Testis (tissue), 3 donors: ENCODE results near the gene DNASE1L1. TPM values are rescaled to one million over a fixed set of nuclear protein-coding genes. Genes with fewer than 3 reads are reported as not detected.

ENCODE experiments used
- DNase-seq: peaks from one replicate; pipeline ENCODE4 v3.0.0-alpha.2; 2019
- H3K27ac ChIP-seq, 2 donors: fragments of 200-600 bp; sonication (generic); one replicate each; pipeline ENCODE4 v1.5.1; 2019
- H3K27me3 ChIP-seq: fragments of 200-600 bp; sonication (generic); one replicate; pipeline ENCODE4 v1.5.1; 2019
- H3K36me3 ChIP-seq: fragments of 200-600 bp; sonication (generic); one replicate; pipeline ENCODE4 v1.5.1; 2017; ENCODE audit warnings: low read depth; ENCODE audit errors: missing control alignments
- H3K4me1 ChIP-seq: fragments of 200-600 bp; sonication (generic); one replicate; pipeline ENCODE4 v1.5.1; 2019
- H3K4me3 ChIP-seq, 2 donors: fragments of 200-600 bp; sonication (generic); one replicate each; pipeline ENCODE4 v1.5.1; 2017 to 2019
- H3K9me3 ChIP-seq: fragments of 200-600 bp; sonication (generic); one replicate; pipeline ENCODE4 v1.5.1; 2017
- CTCF ChIP-seq, 3 experiments: fragments of 450-650 bp in 2 of 3; fragments of 200-600 bp in 1 of 3; sonication (generic) in 1 of 3; IDR thresholded peaks; one replicate each; pipeline ENCODE4 v1.5.1; 2016 to 2019; ENCODE audit warnings: antibody characterized with exemption in 3 of 3, mild to moderate bottlenecking in 2 of 3, moderate library complexity in 1 of 3
- POLR2A ChIP-seq: fragments of 450-650 bp; IDR thresholded peaks from one replicate; pipeline ENCODE4 v1.6.1; 2017; ENCODE audit warnings: antibody characterized with exemption, mild to moderate bottlenecking, moderate library complexity
- WGBS, 2 donors: methylation state at CpG; one replicate each; pipeline ENCODE4 v1.1.5; 2018; 5-methylcytosine and 5-hydroxymethylcytosine counted together
- intact Hi-C: fragments of 100-400 bp; cut with DNase I; formaldehyde crosslinking; loops from one replicate; pipeline ENCODE4 v1.15.1; 2023; ENCODE audit warnings: low total_unique reads
- polyA plus RNA-seq: library from polyadenylated mRNA; stranded (reverse); fragments of 350-450 nt; fragmentation: Illumina TruSeq; extraction: RNeasy Lipid Tissue Mini Kit (QIAGEN cat#74804); gene quantifications from one replicate; pipeline ENCODE4 v1.2.3, GENCODE V29; 2014; ENCODE audit warnings: low read depth, low replicate concordance; ENCODE audit not compliant: insufficient read depth
- total RNA-seq, 2 donors: library from RNA; depleted of rRNA; stranded (reverse); fragments of >200 nt; gene quantifications; one replicate each; pipeline ENCODE4 v1.2.3, GENCODE V29; 2016

DNASE1L1 gene
- total and polyA plus RNA-seq, 3 donors from 2014 or later, result 18.5 to 42.2 (median 36.5) TPM

GRCh38 chrX:154436983-154437752 lies 28.1 kb upstream of the DNASE1L1 start, which contains the start of gene GDI1:
Gene GDI1, plus strand, starts transcription at chrX:154437154. Its CDS starts 101 bp downstream, at chrX:154437255.
- 0% methylated on average over 2 to 15 of the region's 93 CpGs for WGBS, 2 donors
- H3K36me3 ChIP-seq, result no peaks in the 10 kb centered on the region
- intact Hi-C loops, result no loop called here

GRCh38 chrX:154436374-154436982 lies 27.4 kb upstream of the DNASE1L1 start:
- Histone ChIP-seq H3K36me3 (no peaks in the 10 kb centered on the region), H3K4me3 (peak overlapping the region in 1 of 2 donors; percentile 61), H3K27me3 (no peaks in the 10 kb centered on the region), H3K9me3 (no peaks in the 10 kb centered on the region), H3K4me1 (no peaks in the 10 kb centered on the region), H3K27ac (peak overlapping the region; percentile 59 to 88)
- 1% methylated on average over 14 of the region's 78 CpGs; no CpG with 5 or more reads in 1 of the 2 donors for WGBS, 2 donors
- no peak for TF ChIP-seq CTCF (IDR thresholded peaks at IDR 0.05)
- TF ChIP-seq POLR2A, result no peak
- DNase-seq, result no peak
- intact Hi-C loops, result no loop called here

More at GRCh38 chrX:154436983-154437752, 28.1 kb upstream of the DNASE1L1 start, which contains the start of gene GDI1:
- no peaks in the 10 kb centered on the region for H3K9me3 ChIP-seq
- TF ChIP-seq POLR2A (no peak), CTCF (IDR thresholded peaks at IDR 0.05) (no peak)
- no peaks in the 10 kb centered on the region for H3K27me3 ChIP-seq
- DNase-seq, result no peak
- no peaks in the 10 kb centered on the region for H3K4me1 ChIP-seq
- H3K4me3 ChIP-seq, result peak within 1 kb of the TSS; percentile 61 to 74
- peak within 1 kb of the TSS; percentile 83 to 88 for H3K27ac ChIP-seq

DNA sequence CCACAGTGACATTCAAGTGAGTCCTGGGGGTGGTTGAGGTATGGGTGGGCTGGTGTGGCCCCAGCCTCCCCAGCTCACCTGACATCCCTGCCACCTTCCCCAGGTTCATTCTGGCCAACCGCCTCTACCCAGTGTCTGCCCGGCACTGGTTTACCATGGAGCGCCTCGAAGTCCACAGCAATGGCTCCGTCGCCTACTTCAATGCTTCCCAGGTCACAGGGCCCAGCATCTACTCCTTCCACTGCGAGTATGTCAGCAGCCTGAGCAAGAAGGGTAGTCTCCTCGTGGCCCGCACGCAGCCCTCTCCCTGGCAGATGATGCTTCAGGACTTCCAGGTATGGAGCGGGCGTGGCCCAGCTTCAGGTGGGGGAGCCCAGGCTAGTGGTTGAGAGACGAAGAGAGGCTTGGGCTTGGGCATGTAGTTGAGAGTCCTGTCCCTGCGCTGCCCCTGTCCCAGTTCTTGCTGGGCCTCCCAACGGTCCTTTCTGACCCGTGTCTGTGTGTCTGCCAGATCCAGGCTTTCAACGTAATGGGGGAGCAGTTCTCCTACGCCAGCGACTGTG lies 26.2 kb upstream of the DNASE1L1 start:
- intact Hi-C loops, result no loop called here
- H3K36me3 ChIP-seq, result no peaks in the 10 kb centered on the region

DNA sequence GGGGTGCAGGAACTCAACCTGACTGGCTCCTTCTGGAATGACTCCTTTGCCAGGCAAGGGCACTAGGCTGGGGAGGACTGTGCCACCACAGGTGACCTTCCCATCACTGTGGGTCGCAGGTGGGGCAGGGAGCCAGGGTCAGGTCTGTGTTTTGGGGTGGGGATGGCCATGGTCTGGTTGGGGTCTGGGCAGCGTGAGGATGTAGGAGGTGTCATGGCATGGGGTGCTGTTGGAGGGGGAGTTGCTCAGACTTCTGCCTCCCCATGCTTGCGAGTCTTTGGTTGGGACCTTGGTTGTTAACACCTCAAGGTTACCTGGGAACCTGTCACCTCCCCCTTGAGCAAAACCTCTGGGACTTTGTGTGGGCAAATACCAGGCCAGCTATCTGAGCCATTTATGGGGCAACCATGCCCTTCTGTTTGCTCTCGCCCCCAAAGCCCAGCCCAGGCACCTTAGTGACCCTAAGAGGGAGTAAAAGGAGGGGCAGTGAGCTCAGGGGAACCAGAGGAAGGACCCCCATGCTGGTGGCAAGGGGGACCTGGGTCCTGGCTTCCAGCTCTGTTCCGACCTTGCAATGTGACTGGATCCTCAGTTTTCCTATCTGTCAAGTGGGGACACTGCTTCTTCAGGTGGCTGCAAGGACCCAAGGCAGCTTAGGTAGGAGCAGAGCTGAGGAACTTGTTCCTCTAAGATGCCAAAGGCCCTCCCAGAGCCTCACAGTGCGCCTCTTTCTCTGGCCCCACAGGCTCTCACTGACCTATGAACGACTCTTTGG lies 25.5 kb upstream of the DNASE1L1 start:
- TF ChIP-seq POLR2A (no peak), CTCF (IDR thresholded peaks at IDR 0.05) (no peak)
- no peaks in the 10 kb centered on the region for H3K4me1 ChIP-seq
- H3K36me3 ChIP-seq, result no peaks in the 10 kb centered on the region
- DNase-seq, result no peak
- H3K27ac ChIP-seq, result no peak overlapping the region
- intact Hi-C loops, result no loop called here
- H3K4me3 ChIP-seq, result no peak overlapping the region
- 89 to 100% methylated on average over 2 to 7 of the region's 7 CpGs for WGBS, 2 donors
- H3K9me3 ChIP-seq, result no peaks in the 10 kb centered on the region
- H3K27me3 ChIP-seq, result no peaks in the 10 kb centered on the region

More for the DNA sequence above, 26.2 kb upstream of the DNASE1L1 start:
- TF ChIP-seq CTCF (IDR thresholded peaks at IDR 0.05), result no peak
- TF ChIP-seq POLR2A, result no peak
- H3K4me3 ChIP-seq, result no peak overlapping the region
- H3K9me3 ChIP-seq, result no peaks in the 10 kb centered on the region
- no peak overlapping the region for H3K27ac ChIP-seq
- H3K4me1 ChIP-seq, result no peaks in the 10 kb centered on the region
- 91 to 97% methylated on average over 9 to 15 of the region's 19 CpGs for WGBS, 2 donors
- H3K27me3 ChIP-seq, result no peaks in the 10 kb centered on the region
- no peak for DNase-seq
